ENCODE results near the gene TNFRSF11A. TPM values are rescaled to one million over a fixed set of nuclear protein-coding genes. Genes with fewer than 3 reads are reported as not detected.

The TNFRSF11A gene
- 1 to 10 TPM; 3.1 to 3.5 TPM for total RNA-seq

GRCh38 chr18:62324917-62325805 is at the start of gene TNFRSF11A:
TNFRSF11A (plus strand) TSS chr18:62325310; CDS start chr18:62325353, 43 bp downstream.
- peaks cover 70% of the 10 kb centered on the region for H3K27me3 Mint-ChIP-seq (ENCODE audit: low read depth)
- intact Hi-C loops (cut with micrococcal nuclease), result loop anchor here (1.0 to 10.0 kb wide), 9 partner anchors 36 to 658 kb away; partner anchors contain the start of genes PHLPP1, PIGN and RELCH
- H3K4me3 Mint-ChIP-seq, result peak within 1 kb of the TSS; percentile 77
- peak within 1 kb of the TSS; percentile 28 for H3K27ac Mint-ChIP-seq
- CTCF ChIA-PET, result interaction anchor here (0.7 to 1.7 kb wide), 7 partner anchors 9 to 258 kb away, joined by 3 to 6 read pairs (median 3); no protein-coding TSS in a partner anchor
- DNase-seq, result peak; percentile 73
- H3K9me3 Mint-ChIP-seq, result no peaks in the 10 kb centered on the region
- no peaks in the 10 kb centered on the region for H3K36me3 Mint-ChIP-seq (ENCODE audit: low read depth)
- H3K4me1 Mint-ChIP-seq (ENCODE audit: low read depth), result peaks cover 19% of the 10 kb centered on the region

GRCh38 chr18:62277045-62277444 is 48.1 kb upstream of the TNFRSF11A start:
- intact Hi-C loops (cut with micrococcal nuclease), result no loop called here
- CTCF ChIA-PET, result no interaction called here
- H3K9me3 Mint-ChIP-seq, result no peaks in the 10 kb centered on the region
- H3K4me3 Mint-ChIP-seq, result no peak overlapping the region
- H3K27me3 Mint-ChIP-seq (ENCODE audit: low read depth), result no peaks in the 10 kb centered on the region
- H3K36me3 Mint-ChIP-seq (ENCODE audit: low read depth), result peaks cover 10% of the 10 kb centered on the region
- H3K4me1 Mint-ChIP-seq (ENCODE audit: low read depth), result peaks cover 16% of the 10 kb centered on the region
- no peak for DNase-seq
- H3K27ac Mint-ChIP-seq, result no peak overlapping the region

- H3K4me3 Mint-ChIP-seq, result no peak overlapping the region
- peaks cover 16% of the 10 kb centered on the region for H3K36me3 Mint-ChIP-seq (ENCODE audit: low read depth)
- DNase-seq, result no peak
- H3K27me3 Mint-ChIP-seq (ENCODE audit: low read depth), result no peaks in the 10 kb centered on the region
- no peak overlapping the region for H3K27ac Mint-ChIP-seq
- intact Hi-C loops (cut with micrococcal nuclease), result no loop called here
- no peaks in the 10 kb centered on the region for H3K9me3 Mint-ChIP-seq
- H3K4me1 Mint-ChIP-seq (ENCODE audit: low read depth), result peaks cover 30% of the 10 kb centered on the region
- CTCF ChIA-PET, result interaction anchor here (1.2 to 2.2 kb wide), 2 partner anchors 146 to 305 kb away, joined by 3 to 7 read pairs; no protein-coding TSS in a partner anchor
Observed at GRCh38 chr18:62279561-62279960, 45.5 kb upstream of the TNFRSF11A start.

GRCh38 chr18:62280058-62280457 is 45.1 kb upstream of the TNFRSF11A start:
- Mint-ChIP-seq H3K9me3 (no peaks in the 10 kb centered on the region), H3K36me3 (ENCODE audit: low read depth) (peaks cover 19% of the 10 kb centered on the region), H3K27me3 (ENCODE audit: low read depth) (no peaks in the 10 kb centered on the region), H3K4me1 (ENCODE audit: low read depth) (peaks cover 32% of the 10 kb centered on the region), H3K27ac (no peak overlapping the region), H3K4me3 (no peak overlapping the region)
- intact Hi-C loops (cut with micrococcal nuclease), result loop anchor here (2.0 to 5.0 kb wide), 2 partner anchors 19 to 247 kb away; no protein-coding TSS in a partner anchor
- DNase-seq, result no peak
- CTCF ChIA-PET, result interaction anchor here (1.2 to 2.2 kb wide), 2 partner anchors 146 to 304 kb away, joined by 3 to 7 read pairs; no protein-coding TSS in a partner anchor

- Mint-ChIP-seq H3K4me3 (no peak overlapping the region), H3K9me3 (no peaks in the 10 kb centered on the region), H3K4me1 (ENCODE audit: low read depth) (peaks cover 38% of the 10 kb centered on the region), H3K27me3 (ENCODE audit: low read depth) (no peaks in the 10 kb centered on the region), H3K36me3 (ENCODE audit: low read depth) (peaks cover 24% of the 10 kb centered on the region), H3K27ac (no peak overlapping the region)
- no peak for DNase-seq
- CTCF ChIA-PET, result interaction anchor here (2.2 kb wide), 1 partner anchor 304 kb away, joined by 7 read pairs; no protein-coding TSS in a partner anchor
- intact Hi-C loops (cut with micrococcal nuclease), result loop anchor here (1.0 to 5.0 kb wide), 7 partner anchors 9 to 306 kb away; partner anchors contain the start of genes PIGN and RELCH
Observed at GRCh38 chr18:62280786-62281185, 44.3 kb upstream of the TNFRSF11A start.

- Mint-ChIP-seq H3K9me3 (no peaks in the 10 kb centered on the region), H3K4me1 (ENCODE audit: low read depth) (peaks cover 39% of the 10 kb centered on the region), H3K4me3 (no peak overlapping the region), H3K27ac (no peak overlapping the region), H3K27me3 (ENCODE audit: low read depth) (no peaks in the 10 kb centered on the region), H3K36me3 (ENCODE audit: low read depth) (peaks cover 25% of the 10 kb centered on the region)
- no peak for DNase-seq
- intact Hi-C loops (cut with micrococcal nuclease), result loop anchor here (1.0 to 5.0 kb wide), 11 partner anchors 8 to 564 kb away; partner anchors contain the start of genes PIGN, RELCH and TNFRSF11A
- CTCF ChIA-PET, result interaction anchor here (0.8 kb wide), 1 partner anchor 95 kb away, joined by 4 read pairs; the partner anchor contains the start of genes PIGN and RELCH
Observed at GRCh38 chr18:62281684-62282083, 43.4 kb upstream of the TNFRSF11A start.

GRCh38 chr18:62282188-62282629 is 42.9 kb upstream of the TNFRSF11A start:
- CTCF ChIA-PET, result interaction anchor here (0.6 to 0.8 kb wide), 2 partner anchors 9 to 95 kb away, joined by 3 to 4 read pairs; partner anchors contain the start of genes PIGN and RELCH
- H3K4me1 Mint-ChIP-seq (ENCODE audit: low read depth), result peaks cover 36% of the 10 kb centered on the region
- intact Hi-C loops (cut with micrococcal nuclease), result loop anchor here (1.0 to 5.0 kb wide), 5 partner anchors 43 to 563 kb away; partner anchors contain the start of gene TNFRSF11A
- H3K9me3 Mint-ChIP-seq, result no peaks in the 10 kb centered on the region
- no peaks in the 10 kb centered on the region for H3K27me3 Mint-ChIP-seq (ENCODE audit: low read depth)
- peak; percentile 8 for DNase-seq
- H3K4me3 Mint-ChIP-seq, result no peak overlapping the region
- peaks cover 25% of the 10 kb centered on the region for H3K36me3 Mint-ChIP-seq (ENCODE audit: low read depth)
- H3K27ac Mint-ChIP-seq, result peak overlapping the region; percentile 65

GRCh38 chr18:62284637-62285036 is 40.5 kb upstream of the TNFRSF11A start:
- no peaks in the 10 kb centered on the region for H3K9me3 Mint-ChIP-seq
- H3K27me3 Mint-ChIP-seq (ENCODE audit: low read depth), result no peaks in the 10 kb centered on the region
- H3K4me1 Mint-ChIP-seq (ENCODE audit: low read depth), result peaks cover 57% of the 10 kb centered on the region
- H3K27ac Mint-ChIP-seq, result no peak overlapping the region
- CTCF ChIA-PET, result no interaction called here
- intact Hi-C loops (cut with micrococcal nuclease), result loop anchor here (5.0 kb wide), 2 partner anchors 243 to 488 kb away; no protein-coding TSS in a partner anchor
- H3K36me3 Mint-ChIP-seq (ENCODE audit: low read depth), result peaks cover 28% of the 10 kb centered on the region
- DNase-seq, result no peak
- H3K4me3 Mint-ChIP-seq, result no peak overlapping the region

- Mint-ChIP-seq H3K27ac (no peak overlapping the region), H3K36me3 (ENCODE audit: low read depth) (peaks cover 28% of the 10 kb centered on the region), H3K4me3 (no peak overlapping the region), H3K9me3 (no peaks in the 10 kb centered on the region), H3K27me3 (ENCODE audit: low read depth) (no peaks in the 10 kb centered on the region), H3K4me1 (ENCODE audit: low read depth) (peaks cover 57% of the 10 kb centered on the region)
- intact Hi-C loops (cut with micrococcal nuclease), result loop anchor here (5.0 kb wide), 1 partner anchor 487 kb away; no protein-coding TSS in a partner anchor
- CTCF ChIA-PET, result no interaction called here
- no peak for DNase-seq
Observed at GRCh38 chr18:62285281-62285680, 39.8 kb upstream of the TNFRSF11A start.

GRCh38 chr18:62287781-62288664 is 37.1 kb upstream of the TNFRSF11A start:
- Mint-ChIP-seq H3K36me3 (ENCODE audit: low read depth) (peaks cover 25% of the 10 kb centered on the region), H3K4me3 (no peak overlapping the region), H3K27ac (no peak overlapping the region), H3K4me1 (ENCODE audit: low read depth) (peaks cover 36% of the 10 kb centered on the region), H3K27me3 (ENCODE audit: low read depth) (no peaks in the 10 kb centered on the region), H3K9me3 (no peaks in the 10 kb centered on the region)
- intact Hi-C loops (cut with micrococcal nuclease), result loop anchor here (2.0 to 5.0 kb wide), 3 partner anchors 37 to 484 kb away; partner anchors contain the start of gene TNFRSF11A
- no peak for DNase-seq
- CTCF ChIA-PET, result no interaction called here

- no peaks in the 10 kb centered on the region for H3K9me3 Mint-ChIP-seq
- DNase-seq, result no peak
- no peak overlapping the region for H3K4me3 Mint-ChIP-seq
- intact Hi-C loops (cut with micrococcal nuclease), result loop anchor here (1.0 to 5.0 kb wide), 6 partner anchors 7 to 484 kb away; partner anchors contain the start of gene TNFRSF11A
- H3K27ac Mint-ChIP-seq, result no peak overlapping the region
- peaks cover 20% of the 10 kb centered on the region for H3K36me3 Mint-ChIP-seq (ENCODE audit: low read depth)
- CTCF ChIA-PET, result no interaction called here
- H3K27me3 Mint-ChIP-seq (ENCODE audit: low read depth), result no peaks in the 10 kb centered on the region
- H3K4me1 Mint-ChIP-seq (ENCODE audit: low read depth), result peaks cover 32% of the 10 kb centered on the region
Observed at GRCh38 chr18:62288665-62289008, 36.5 kb upstream of the TNFRSF11A start.

Measured in activated naive CD4-positive, alpha-beta T cell treated with anti-CD3 and anti-CD28 coated beads for 36 hours (primary cell).